HG02678 (cell line): ENCODE results near the gene MYB.
"Not testable (repeated sequence)": the region's sequence is repeated elsewhere in the genome, so short reads cannot be mapped to it uniquely, and the experiment has no call there.

ENCODE experiments used
- ATAC-seq: cut with Tn5 transposase; IDR thresholded peaks from one replicate; pipeline ENCODE4 v1.9.1; 2021; ENCODE audit warnings: mild to moderate bottlenecking, moderate library complexity; ENCODE audit not compliant: unreplicated experiment

MYB gene

DNA sequence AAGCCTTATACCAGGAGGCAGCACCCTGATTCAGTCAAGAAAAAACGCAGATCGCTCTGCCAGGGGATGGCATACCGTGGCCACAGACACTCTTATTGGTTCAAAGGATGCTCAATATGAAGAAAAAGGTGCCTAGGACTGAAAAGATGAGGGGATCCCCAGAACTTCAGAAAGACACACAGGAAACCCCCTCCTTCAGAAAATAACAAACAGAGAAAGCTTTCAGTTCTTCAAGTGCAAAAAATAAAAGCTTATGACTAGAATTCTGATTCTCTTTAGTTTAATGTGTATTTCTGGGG is 17.7 kb upstream of the MYB start:
- peak; percentile 63 for ATAC-seq

DNA sequence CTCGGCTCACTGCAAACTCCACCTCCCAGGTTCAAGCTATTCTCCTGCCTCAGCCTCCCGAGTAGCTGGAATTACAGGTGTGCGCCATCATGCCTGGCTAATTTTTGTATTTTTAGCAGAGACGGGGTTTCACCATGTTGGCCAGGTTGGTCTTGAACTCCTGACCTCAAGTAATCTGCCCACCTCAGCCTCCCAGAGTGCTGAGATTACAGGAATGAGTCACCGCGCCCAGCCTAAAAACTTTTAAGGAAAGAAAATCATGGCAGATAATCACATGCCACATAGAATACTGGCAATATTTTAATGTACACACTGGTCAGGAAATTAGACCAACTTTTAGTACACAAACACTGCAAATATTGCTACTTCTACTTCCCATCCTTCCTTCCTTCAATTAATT is 16.7 kb upstream of the MYB start:
- ATAC-seq = not testable (repeated sequence)

DNA sequence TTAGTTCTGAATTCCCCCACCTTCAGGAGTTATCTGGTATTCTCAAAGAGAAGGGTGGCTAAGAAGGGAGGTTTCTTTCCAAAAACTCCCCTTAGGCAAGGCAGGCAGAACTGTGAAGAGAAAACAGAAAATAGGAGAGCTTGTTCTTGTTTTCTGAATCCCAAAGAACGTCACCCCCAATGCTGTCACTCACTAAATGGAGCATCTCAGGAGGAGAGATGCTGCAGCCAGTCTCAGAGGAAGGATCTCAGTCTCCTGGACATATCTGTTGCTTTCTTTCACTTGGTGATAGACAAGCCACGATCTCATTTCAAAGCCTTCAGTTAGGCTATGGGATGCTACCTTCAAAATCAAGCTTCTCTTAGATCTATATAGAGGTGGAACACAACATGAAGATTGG is 16.1 kb upstream of the MYB start:
- no peak for ATAC-seq

DNA sequence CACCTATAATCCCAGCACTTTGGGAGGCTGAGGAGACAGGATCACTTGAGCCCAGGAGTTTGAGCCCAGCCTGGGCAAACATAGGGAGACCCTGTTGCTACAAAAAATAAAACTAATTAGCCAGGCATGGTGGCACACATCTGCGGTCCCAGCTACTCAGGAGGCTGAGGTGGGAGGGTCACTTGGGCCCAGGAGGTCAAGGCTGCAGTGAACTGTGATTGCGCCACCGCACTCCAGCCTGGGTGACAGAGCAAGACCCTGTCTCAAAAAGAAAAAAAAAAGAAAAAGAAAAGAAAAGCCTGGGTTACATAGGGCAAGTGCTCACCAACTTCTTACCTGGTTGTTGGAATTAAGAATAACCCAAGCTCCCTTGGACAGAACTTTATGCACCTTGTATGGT is 14.6 kb upstream of the MYB start:
- ATAC-seq = no peak

DNA sequence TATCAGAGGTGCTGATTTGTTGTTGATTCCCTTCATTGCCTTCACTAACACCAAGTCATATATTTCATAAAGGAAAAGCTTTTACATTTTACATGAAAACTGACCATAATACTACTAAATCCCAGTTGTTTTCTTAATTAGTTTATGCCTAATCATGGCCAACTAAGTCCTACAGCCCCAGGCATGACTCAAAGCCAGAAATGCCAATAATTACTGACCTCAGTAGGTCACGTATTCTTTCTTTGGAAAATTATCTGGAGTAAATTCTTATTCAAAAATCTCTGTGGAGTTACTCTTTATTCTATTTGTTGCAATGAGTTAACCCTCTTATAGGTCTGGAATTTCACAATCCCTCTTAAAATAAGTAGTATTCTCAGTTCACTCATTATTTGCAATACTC is 13.5 kb upstream of the MYB start:
- no peak for ATAC-seq

DNA sequence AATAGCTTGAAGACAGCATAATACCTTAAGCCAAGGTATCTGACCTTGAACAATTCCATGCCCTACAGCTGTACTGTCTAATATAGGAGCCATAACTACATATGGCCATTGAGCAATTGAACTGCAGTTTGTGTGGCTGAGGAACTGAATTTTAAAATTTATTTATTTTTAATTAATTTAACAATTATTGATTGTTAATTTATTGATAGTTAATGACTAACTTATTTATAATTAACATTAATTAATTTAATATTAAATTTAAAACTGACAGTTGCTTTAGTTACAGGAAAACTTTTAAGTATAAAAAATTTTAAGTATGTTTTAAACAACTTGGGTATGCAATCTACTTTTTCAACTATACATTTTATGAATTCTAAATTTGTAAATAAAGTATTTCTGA is 12.3 kb upstream of the MYB start:
- ATAC-seq = no peak

DNA sequence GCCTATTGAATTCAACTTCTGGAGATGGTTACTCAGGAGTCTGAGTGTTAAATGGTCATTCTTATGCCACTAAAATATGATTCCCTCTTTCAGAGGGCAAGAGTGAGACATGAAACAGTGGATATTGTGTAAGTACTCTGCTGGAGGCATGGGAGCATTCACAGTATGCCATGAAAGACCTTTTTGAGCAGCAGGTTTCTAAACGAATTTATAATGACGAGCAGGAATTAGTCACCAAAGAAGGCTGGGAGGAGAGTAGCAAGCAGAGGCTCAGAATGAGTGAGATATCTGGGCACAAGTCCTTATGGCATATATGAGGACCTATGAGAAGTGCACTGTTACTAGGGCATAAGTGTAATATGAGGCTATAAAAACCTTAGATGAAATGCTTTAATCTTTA is 10.9 kb upstream of the MYB start:
- peak; percentile 25 for ATAC-seq

DNA sequence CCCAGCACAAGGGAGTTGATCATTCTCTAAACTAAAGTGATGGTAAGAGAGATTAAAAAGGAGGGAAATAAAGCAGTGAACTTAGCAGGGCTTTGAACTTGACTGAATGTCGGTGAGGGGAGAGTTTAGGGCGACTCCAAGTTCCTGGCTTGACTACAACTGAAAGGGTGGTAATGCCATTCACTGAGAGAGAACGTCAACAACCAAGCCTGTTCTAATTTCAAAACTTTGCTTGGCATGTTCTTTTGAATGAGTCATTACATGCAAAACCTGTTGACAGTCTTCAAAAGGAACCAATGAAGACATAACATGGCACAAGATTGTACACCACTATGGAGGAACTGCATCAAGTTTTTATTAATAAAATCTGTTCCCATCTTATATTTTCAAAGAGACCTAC is 10.3 kb upstream of the MYB start:
- peak; percentile 53 for ATAC-seq

DNA sequence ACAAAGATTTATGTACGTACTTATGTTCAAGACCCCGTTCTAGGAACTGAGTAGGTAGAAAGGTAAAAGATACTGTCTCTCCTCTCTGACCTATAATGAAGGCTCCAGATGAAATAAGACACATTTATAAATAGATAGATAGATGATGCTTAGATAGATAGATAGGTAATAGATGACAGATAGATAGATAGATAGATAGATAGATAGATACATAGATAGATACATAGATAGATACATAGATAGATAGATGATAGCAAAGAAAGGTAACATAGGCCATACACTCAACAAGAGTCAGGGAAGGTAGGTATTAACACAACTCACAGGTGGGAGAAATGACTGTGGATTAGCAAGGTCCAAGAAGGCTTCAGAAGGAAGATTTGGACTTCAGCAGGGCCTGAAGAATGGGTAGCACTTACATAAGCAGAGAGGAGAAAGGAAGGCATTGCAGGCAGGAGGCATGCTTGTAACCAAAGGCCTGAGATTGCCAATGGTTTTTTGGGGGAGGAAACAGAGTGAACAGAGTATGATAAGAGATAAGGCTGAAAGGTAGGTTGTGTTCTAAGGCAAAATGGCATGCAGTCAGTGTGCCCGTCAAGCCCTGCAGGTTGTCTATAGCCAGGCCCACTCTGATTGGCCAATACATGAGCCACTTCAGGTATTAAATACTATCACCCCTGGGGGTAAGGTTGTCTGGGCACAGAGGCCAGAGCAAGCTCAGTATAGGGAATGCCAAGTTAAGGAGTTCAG is 7.7 kb upstream of the MYB start:
- ATAC-seq = no peak

DNA sequence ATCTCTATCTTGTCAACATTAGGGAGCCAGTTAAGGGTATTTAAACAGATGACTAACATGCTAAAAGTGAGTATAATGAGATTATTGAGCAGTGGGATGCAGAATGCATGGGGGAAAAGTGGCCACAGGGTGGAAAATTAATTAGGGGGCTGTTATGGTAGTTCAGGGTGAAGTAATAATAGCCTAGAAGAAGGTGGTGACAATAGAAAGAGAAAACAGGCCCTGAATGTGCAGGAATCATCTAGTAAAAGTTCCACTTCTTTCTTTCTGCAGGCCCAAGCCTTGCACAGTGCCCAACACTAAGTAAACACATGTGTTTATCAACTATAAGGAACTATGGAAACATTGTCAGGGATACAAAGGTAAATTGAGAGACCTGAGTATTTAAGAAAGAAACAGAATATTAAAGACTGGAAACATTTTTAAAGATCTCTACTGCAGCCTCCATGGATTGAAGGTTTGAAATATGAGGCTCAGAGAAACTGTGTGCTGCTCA is 7.1 kb upstream of the MYB start:
- ATAC-seq = no peak

DNA sequence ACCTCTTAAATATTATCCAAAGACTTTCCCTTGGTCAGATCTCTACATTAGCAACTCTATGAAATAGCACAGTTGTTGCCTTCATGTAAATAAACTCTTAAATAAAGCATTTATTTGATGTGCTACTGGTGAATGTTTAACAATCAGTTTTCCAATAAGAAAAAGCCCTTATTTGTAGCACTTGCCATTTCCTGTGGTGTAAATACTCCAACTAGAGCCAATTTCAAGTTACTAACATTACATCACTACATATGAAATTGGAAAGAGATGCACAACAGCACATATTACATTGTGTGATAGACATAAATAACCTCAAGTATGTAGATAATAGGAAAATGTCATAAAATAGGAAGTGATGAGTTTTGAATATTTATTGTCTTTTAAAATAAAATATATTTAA is 5.0 kb upstream of the MYB start:
- no peak for ATAC-seq

DNA sequence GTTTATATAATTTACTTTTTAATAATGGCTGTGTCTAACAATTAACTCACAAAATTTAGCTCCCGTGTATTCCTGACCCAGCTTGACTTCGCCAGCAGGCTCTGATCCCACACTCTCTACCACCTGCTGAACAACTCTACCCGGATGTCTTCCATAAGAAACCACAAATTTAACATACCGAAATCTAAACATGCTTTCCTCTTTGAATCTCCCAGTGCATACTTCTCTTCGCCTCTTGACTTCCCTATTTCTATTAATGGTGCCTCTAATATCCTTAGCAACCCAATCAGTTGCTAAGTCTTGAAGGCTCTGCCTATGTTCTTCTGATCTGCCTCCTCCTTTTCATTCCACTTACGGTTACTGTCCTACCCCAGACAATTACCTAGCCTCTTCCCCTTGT is 4.6 kb upstream of the MYB start:
- ATAC-seq = no peak

DNA sequence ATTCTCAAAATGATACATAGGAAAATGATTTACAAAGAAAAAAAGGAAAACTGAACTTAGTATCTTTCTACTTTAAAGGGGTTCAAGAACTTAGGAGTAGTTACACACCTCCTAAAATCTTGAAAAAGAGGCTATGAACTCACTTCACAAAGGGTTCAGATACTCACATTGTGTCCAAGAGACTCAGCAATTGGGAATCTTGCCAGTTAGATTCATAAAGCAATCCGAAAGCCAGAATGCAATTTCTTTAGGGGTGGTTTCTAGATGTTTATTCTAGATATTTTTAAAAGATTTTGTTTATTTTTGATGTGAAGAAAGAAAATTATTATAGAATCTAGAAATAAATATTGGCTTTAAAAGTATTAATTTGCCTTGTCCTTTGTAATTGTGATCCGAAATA is 1.7 kb upstream of the MYB start:
- ATAC-seq = no peak

DNA sequence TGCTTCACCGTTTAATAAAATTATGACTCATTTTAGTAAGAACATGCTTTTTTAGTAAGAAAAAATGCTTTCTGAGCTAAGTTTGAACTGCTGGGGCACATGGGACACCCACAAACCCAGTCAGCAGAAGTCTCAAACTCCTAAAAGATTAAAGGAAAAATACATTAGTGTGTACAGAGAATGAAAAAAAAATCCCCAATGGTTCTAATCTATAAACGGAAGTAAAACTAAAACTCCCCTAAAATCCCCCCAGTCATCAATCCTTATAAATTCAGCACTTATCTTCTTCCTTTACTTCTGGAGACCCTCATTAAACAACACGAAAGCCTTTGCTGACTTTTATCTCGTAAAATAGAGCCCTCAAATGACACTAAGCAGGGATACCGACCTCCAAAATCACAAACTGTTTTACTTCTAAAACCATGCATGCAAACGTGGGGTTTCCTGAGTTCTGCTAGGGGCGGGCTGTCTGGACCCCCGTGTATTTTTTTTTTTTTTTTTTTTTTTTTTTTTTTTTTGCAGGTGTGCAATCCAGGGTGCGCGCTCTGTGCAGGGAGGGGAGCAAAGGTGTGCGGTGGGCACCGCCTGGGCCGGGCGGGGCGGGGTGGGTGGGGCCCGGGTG is 1.1 kb upstream of the MYB start:
- no peak for ATAC-seq

DNA sequence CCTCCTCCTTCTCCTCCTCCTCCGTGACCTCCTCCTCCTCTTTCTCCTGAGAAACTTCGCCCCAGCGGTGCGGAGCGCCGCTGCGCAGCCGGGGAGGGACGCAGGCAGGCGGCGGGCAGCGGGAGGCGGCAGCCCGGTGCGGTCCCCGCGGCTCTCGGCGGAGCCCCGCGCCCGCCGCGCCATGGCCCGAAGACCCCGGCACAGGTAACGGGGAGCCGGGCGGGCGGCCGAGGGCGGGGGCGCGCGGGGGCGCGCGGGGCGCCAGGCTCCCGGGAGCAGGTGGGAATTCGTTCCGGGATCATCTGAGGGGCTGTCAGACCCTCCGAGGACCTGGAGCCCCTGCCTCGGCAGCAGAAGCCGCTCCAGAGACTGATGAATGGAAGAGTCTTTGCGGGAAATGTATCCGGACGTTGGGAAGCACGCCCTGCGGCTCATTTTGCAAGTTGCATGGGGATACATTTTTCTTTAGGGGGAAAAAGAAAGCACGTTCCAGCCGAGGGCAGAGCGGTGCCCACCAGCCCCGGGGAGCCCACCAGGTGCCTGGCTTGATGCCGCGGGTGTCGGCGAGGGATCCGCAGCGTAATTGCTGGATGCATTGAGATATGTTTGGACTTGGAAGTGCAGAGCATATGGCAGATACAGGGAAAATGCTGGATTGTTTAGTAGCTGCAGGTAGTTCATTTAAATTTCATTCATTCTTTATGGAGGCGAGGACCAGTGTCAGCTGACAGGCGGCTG is 394 bp downstream of the MYB start:
- ATAC-seq = no peak

DNA sequence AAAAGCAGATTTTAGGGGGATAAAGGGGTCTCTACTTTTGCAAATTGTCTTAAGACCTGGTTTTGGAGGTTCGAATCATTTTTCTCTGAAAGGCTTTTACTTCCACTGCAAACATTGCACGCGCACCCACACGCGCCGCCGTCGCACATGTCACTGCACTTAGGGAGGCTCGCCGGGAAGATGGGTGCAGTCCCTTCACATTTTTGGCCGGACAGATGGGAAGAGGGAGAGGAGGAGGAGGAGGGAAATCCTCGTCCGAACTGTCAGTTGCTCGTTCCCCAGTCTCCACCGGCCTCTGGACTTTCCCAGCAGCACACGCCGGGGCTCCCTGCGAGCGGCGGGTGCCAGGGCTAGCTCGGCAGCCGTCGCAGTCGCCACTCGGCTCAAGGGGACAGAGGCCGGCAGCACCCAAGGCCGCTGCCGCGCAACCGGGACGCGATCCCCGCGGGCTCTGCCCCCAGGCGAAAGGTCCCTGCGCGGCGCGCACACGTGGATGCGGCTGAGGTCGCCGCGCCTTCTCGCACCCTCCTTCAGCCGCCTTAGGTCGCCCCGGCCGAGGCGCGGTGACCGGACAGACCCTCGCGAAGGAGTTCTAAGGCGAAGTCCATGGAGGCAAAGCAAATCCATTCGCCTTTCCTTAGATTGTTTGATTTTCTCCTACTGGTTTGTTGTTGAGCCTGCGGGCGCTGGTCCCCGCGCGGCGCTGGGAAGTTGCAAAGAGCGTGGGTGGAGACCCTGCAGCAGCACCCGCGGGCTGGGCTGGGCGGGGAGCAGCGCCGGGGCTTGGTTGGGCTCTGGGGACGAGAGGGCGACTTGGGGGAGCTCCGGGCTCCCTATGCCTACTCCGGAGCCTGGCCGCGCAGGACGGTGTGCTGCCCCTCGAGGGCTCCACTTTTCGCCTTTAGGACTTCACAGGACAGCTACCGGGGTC is 1.2 kb downstream of the MYB start:
- peak; percentile 16 for ATAC-seq

DNA sequence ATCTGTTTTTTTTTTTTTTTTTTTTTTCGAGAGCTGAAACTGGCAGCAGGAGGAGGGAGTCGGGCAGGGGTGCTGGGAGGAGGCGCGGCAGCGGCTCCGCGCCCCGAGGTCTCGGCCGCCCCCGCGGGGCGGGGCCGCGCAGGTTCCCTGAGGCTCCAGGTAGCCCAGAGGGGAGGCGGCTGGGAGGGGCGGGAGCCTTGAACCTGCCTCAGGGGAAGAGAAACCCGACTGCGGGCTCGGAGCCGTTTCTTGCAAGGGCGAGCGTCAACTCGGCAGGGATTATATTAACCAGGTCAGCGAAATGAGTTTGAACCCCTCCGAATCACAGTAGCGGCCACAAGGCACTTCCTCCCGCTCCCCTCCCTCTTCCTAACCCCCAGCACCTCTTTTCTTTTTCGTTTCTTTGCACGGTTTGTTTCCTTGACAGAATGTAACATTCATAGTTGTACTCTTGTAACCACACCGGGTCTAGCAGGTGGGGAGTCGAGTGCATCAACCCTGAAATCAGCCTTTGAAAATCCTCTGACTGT is 2.0 kb downstream of the MYB start:
- ATAC-seq = peak; percentile 45

DNA sequence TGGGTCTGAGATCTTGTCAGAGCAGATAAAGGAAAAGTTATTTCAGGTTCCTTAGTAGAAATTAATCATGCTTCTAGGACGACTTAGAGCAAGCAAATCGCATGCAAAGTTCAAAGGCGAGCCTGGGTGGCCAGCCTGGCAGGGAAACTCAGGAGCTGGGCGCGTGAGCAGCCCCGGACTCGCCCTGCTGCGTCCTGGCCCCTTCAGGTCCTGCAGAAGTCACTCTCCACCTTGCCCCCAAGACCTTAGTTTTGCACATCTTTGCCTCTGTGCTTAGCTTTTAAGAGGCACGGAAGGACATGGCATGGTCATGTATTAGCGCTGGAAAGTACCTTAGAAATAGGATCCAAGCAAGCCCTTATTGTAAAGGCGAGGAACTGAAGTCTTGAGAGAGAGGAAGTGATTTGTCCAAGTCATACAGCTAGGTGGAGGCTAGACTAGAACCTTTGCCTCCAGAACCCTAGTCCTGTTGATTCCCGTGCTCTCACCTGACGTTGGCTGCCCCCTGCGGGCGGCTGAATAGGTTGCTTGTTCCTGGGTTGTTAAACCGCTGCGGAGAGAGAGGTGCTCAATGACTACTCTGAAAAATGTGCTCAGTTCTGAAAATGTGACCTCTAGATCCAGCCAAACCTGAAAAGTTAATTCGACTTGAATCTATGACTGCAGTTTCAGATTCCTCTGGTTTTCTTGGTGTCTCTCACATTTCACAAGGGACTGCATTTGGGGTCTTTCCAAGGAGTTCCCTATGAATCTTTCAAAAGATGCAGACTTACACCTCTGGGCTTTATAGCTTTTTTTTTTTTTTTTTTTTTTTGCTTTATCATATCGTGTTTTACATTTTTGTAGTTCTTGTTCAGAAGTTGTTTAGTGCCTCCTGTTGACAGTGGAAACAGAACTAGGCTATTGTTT is 2.7 kb downstream of the MYB start:
- ATAC-seq = peak; percentile 29

DNA sequence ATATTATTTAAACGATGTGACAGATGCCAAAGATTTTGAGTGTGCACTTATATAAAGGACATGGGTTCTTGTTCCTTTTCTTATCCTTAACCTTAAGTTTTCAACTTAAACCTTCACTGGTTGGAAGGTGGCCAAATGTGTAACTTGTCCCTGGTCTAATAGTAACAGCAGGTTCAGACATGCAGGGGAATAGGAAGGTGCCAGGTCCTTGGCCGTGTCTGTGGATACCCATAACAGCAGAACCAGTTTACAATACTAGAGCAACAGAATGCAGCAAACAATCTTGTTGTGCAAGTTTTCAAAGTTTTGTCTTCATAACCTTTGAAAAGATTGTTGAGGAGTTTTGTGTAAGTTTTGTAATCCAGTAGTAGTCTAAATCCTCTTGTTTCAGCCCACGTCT is 4.4 kb downstream of the MYB start:
- ATAC-seq = no peak

DNA sequence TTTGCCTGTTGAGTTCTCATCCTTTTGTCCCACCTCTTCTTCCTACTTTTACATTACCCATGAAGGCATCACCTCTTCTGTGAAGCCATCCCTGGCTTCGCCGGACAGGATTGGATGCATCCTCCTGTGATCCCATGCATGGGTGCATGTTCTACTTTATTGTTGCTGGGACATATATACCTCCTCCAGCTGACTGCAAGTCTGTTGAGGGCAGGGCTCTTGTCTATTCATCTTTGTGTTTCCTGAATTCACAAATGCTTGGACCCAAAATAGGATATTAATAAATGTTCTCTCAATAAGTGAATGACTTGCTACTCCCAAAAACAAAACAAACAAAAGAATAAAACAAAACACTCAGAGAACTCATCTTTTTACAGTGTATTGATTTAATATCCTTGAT is 5.1 kb downstream of the MYB start:
- ATAC-seq = no peak
